CD4-positive, alpha-beta T cell treated with Interleukin-2 at 100 ng/mL for 4 hours (primary cell): ENCODE data around the gene DNAL1.

ENCODE experiments used
- DNase-seq: peaks from one replicate; pipeline ENCODE4 v3.0.0-alpha.2; 2020; ENCODE audit warnings: low spot score

Gene DNAL1

GRCh38 chr14:73724696-73725095 lies 79.9 kb downstream of the DNAL1 start:
- DNase-seq, result no peak

- no peak for DNase-seq
Observed at GRCh38 chr14:73725116-73726024, 80.6 kb downstream of the DNAL1 start.

GRCh38 chr14:73726025-73726961 lies 81.5 kb downstream of the DNAL1 start:
- no peak for DNase-seq

GRCh38 chr14:73727166-73727565 lies 82.4 kb downstream of the DNAL1 start:
- DNase-seq, result no peak

- peak; percentile 89 for DNase-seq
Observed at GRCh38 chr14:73728717-73729330, 84.0 kb downstream of the DNAL1 start.

GRCh38 chr14:73729556-73730265 lies 84.9 kb downstream of the DNAL1 start:
- DNase-seq, result no peak

- no peak for DNase-seq
Observed at GRCh38 chr14:73731111-73731510, 86.3 kb downstream of the DNAL1 start.

- DNase-seq, result no peak
Observed at GRCh38 chr14:73732006-73732405, 87.2 kb downstream of the DNAL1 start.

- no peak for DNase-seq
Observed at GRCh38 chr14:73736842-73737241, 92.1 kb downstream of the DNAL1 start.

GRCh38 chr14:73738518-73739173 lies 93.9 kb downstream of the DNAL1 start:
- DNase-seq, result no peak

GRCh38 chr14:73739174-73739898 lies 94.5 kb downstream of the DNAL1 start:
- DNase-seq, result no peak

- DNase-seq, result no peak
Observed at GRCh38 chr14:73739899-73740617, 95.3 kb downstream of the DNAL1 start.

GRCh38 chr14:73740618-73741326 lies 96.0 kb downstream of the DNAL1 start:
- DNase-seq, result no peak

- peak; percentile 71 for DNase-seq
Observed at GRCh38 chr14:73741386-73741875, 96.6 kb downstream of the DNAL1 start.

- peak; percentile 29 for DNase-seq
Observed at GRCh38 chr14:73741876-73742519, 97.2 kb downstream of the DNAL1 start.

- no peak for DNase-seq
Observed at GRCh38 chr14:73742520-73743238, 97.9 kb downstream of the DNAL1 start.

GRCh38 chr14:73743431-73743931 lies 98.7 kb downstream of the DNAL1 start:
- peak; percentile 54 for DNase-seq
